ENCODE data around the gene OPA1. TPM values are rescaled to one million over a fixed set of nuclear protein-coding genes. Genes with fewer than 3 reads are reported as not detected.

The OPA1 gene
- total RNA-seq, 1 experiment from 2014 or later = 75.4 TPM

DNA sequence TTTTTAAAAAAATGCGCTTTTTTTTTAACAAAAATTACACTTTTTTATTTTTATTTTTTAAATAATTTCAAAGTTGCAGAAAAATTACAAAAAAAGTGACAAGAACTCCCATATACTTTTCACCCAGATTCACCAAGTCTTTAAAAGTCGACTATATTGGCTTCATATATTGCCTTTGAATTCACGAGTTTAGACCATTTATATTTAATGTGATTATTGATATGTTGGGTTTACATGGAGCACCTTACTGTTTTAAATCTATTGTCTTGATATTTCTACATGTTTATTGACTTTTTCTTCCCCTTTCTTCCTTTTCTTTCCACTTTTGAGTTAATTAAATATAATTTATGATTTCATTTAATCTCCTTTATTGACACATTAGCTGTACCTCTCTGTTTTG, 127.2 kb downstream of the OPA1 start:
- H3K23ac ChIP-seq (ENCODE audit: insufficient read length, low read depth, low read length) = no peak overlapping the region
- peaks cover 0 to 2% of the 10 kb centered on the region in 2 experiments; a peak in 1 of 4 replicates for H3K4me1 Mint-ChIP-seq
- no peak overlapping the region for H2BK5ac ChIP-seq (ENCODE audit: insufficient read length, low read length)
- H2BK120ac ChIP-seq (ENCODE audit: low read depth, low read length, poor library complexity, severe bottlenecking) = no peak overlapping the region
- H3K4me2 ChIP-seq (ENCODE audit: insufficient read depth, insufficient read length, low read length) = no peak overlapping the region
- H4K5ac ChIP-seq (ENCODE audit: insufficient read length, low read depth, low read length) = no peak overlapping the region
- H3K9ac ChIP-seq (ENCODE audit: extremely low read depth, insufficient read length, low read length) = no peak overlapping the region
- H4K91ac ChIP-seq (ENCODE audit: insufficient read length, low read depth, low read length) = no peak overlapping the region
- no peak overlapping the region for H2BK20ac ChIP-seq (ENCODE audit: low read depth, low read length, poor library complexity, severe bottlenecking)
- H3K4me3 Mint-ChIP-seq = no peak overlapping the region
- H3K4me1 ChIP-seq (ENCODE audit: insufficient read depth, low read length) = no peaks in the 10 kb centered on the region
- H4K20me1 ChIP-seq (ENCODE audit: control insufficient read depth, insufficient read depth, insufficient read length) = no peaks in the 10 kb centered on the region
- no peak overlapping the region for H3K4ac ChIP-seq (ENCODE audit: low read depth, low read length)
- no CpG with 5 or more reads among the region's 3 CpGs for WGBS (ENCODE audit: extremely low coverage, insufficient read length, low lambda C conversion rate)
- peaks cover 45 to 48% of the 10 kb centered on the region in 2 experiments for H3K9me3 Mint-ChIP-seq
- H3K56ac ChIP-seq (ENCODE audit: insufficient read length, low read depth, low read length) = no peak overlapping the region
- H3K9me3 ChIP-seq (ENCODE audit: control insufficient read depth, low read depth, low read length) = peaks cover 9% of the 10 kb centered on the region
- no peak overlapping the region for H2BK12ac ChIP-seq (ENCODE audit: insufficient read length, low read depth, low read length)
- no peak overlapping the region for H3T11ph ChIP-seq (ENCODE audit: low read length)
- H3K27ac ChIP-seq (ENCODE audit: insufficient read length, low read depth, low read length) = no peak overlapping the region
- H2AFZ ChIP-seq (ENCODE audit: low read length) = no peak overlapping the region
- H3K27me3 Mint-ChIP-seq (ENCODE audit: low read depth) = no peaks in the 10 kb centered on the region; the same call in 1 of the 2 replicates
- H3K18ac ChIP-seq (ENCODE audit: insufficient read length, low read depth, low read length) = no peak overlapping the region
- no peak overlapping the region for H2BK15ac ChIP-seq (ENCODE audit: low read depth, low read length)
- no peak overlapping the region for H3K14ac ChIP-seq (ENCODE audit: insufficient read depth, low read length)
- TF ChIP-seq, protein P1, sequence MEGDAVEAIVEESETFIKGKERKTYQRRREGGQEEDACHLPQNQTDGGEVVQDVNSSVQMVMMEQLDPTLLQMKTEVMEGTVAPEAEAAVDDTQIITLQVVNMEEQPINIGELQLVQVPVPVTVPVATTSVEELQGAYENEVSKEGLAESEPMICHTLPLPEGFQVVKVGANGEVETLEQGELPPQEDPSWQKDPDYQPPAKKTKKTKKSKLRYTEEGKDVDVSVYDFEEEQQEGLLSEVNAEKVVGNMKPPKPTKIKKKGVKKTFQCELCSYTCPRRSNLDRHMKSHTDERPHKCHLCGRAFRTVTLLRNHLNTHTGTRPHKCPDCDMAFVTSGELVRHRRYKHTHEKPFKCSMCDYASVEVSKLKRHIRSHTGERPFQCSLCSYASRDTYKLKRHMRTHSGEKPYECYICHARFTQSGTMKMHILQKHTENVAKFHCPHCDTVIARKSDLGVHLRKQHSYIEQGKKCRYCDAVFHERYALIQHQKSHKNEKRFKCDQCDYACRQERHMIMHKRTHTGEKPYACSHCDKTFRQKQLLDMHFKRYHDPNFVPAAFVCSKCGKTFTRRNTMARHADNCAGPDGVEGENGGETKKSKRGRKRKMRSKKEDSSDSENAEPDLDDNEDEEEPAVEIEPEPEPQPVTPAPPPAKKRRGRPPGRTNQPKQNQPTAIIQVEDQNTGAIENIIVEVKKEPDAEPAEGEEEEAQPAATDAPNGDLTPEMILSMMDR (conservative IDR thresholded peaks at IDR 0.05) = no peak
- DNase-seq = no peak
- H2AK5ac ChIP-seq (ENCODE audit: insufficient read length, low read length) = no peak overlapping the region
- peaks cover 25 to 43% (median 26%) of the 10 kb centered on the region in 3 experiments for H3K36me3 Mint-ChIP-seq (ENCODE audit: insufficient read depth in 1 of 3, low read depth in 3 of 3)
- H4K8ac ChIP-seq (replicated peaks; ENCODE audit: insufficient read length, low read depth, low read length) = no peak overlapping the region
- no peak overlapping the region for H3K27ac Mint-ChIP-seq
- no peaks in the 10 kb centered on the region for H3K27me3 ChIP-seq (ENCODE audit: insufficient read depth, low read length)
- no peaks in the 10 kb centered on the region for H3K23me2 ChIP-seq (ENCODE audit: insufficient read length, low read depth, low read length, poor library complexity, severe bottlenecking)
- no peaks in the 10 kb centered on the region for H3K79me1 ChIP-seq (ENCODE audit: insufficient read depth, low read depth, low read length, poor library complexity, severe bottlenecking)
- H3K79me2 ChIP-seq (ENCODE audit: insufficient read depth, low read length) = no peaks in the 10 kb centered on the region
